ENCODE data around the gene NFE2L2.
"Not testable (repeated sequence)": the region's sequence is repeated elsewhere in the genome, so short reads cannot be mapped to it uniquely, and the experiment has no call there.

NFE2L2 gene

GRCh38 chr2:177221970-177222369 is 42.6 kb downstream of the NFE2L2 start:
- Histone ChIP-seq H3K4me3 (ENCODE audit: severe bottlenecking) (no peak overlapping the region), H3K27ac (ENCODE audit: poor library complexity, severe bottlenecking) (no peak overlapping the region), H3K4me1 (ENCODE audit: insufficient read depth, poor library complexity, severe bottlenecking) (peaks cover 4% of the 10 kb centered on the region), H3K9me3 (ENCODE audit: severe bottlenecking) (no peaks in the 10 kb centered on the region), H3K27me3 (ENCODE audit: insufficient read depth, poor library complexity, severe bottlenecking) (no peaks in the 10 kb centered on the region), H3K36me3 (ENCODE audit: low read depth) (peaks cover 69% of the 10 kb centered on the region)
- ATAC-seq (ENCODE audit: low read depth) (no peak), DNase-seq (ENCODE audit: low spot score) (no peak)
- TF ChIP-seq CTCF (IDR thresholded peaks at IDR 0.05; ENCODE audit: poor library complexity, severe bottlenecking) = no peak

- no peaks in the 10 kb centered on the region for H3K9me3 ChIP-seq (ENCODE audit: severe bottlenecking)
- no peak for TF ChIP-seq CTCF (IDR thresholded peaks at IDR 0.05; ENCODE audit: poor library complexity, severe bottlenecking)
- no peaks in the 10 kb centered on the region for H3K27me3 ChIP-seq (ENCODE audit: insufficient read depth, poor library complexity, severe bottlenecking)
- H3K4me1 ChIP-seq (ENCODE audit: insufficient read depth, poor library complexity, severe bottlenecking) = peaks cover 3% of the 10 kb centered on the region
- ATAC-seq (ENCODE audit: low read depth) = no peak
- DNase-seq (ENCODE audit: low spot score) = no peak
- no peak overlapping the region for H3K27ac ChIP-seq (ENCODE audit: poor library complexity, severe bottlenecking)
- H3K36me3 ChIP-seq (ENCODE audit: low read depth) = peaks cover 74% of the 10 kb centered on the region
- H3K4me3 ChIP-seq (ENCODE audit: severe bottlenecking) = no peak overlapping the region
Observed at GRCh38 chr2:177221534-177221933, 43.0 kb downstream of the NFE2L2 start.

- not testable (repeated sequence) for H3K9me3 ChIP-seq (ENCODE audit: severe bottlenecking); ATAC-seq (ENCODE audit: low read depth); H3K4me3 ChIP-seq (ENCODE audit: severe bottlenecking); H3K27me3 ChIP-seq (ENCODE audit: insufficient read depth, poor library complexity, severe bottlenecking); DNase-seq (ENCODE audit: low spot score); H3K27ac ChIP-seq (ENCODE audit: poor library complexity, severe bottlenecking)
- H3K4me1 ChIP-seq (ENCODE audit: insufficient read depth, poor library complexity, severe bottlenecking) = peaks cover 18% of the 10 kb centered on the region
- peaks cover 91% of the 10 kb centered on the region for H3K36me3 ChIP-seq (ENCODE audit: low read depth)
Observed at GRCh38 chr2:177219787-177220186, 44.7 kb downstream of the NFE2L2 start.

GRCh38 chr2:177217247-177217843 is 47.2 kb downstream of the NFE2L2 start:
- H3K9me3 ChIP-seq (ENCODE audit: severe bottlenecking) = no peaks in the 10 kb centered on the region
- H3K4me1 ChIP-seq (ENCODE audit: insufficient read depth, poor library complexity, severe bottlenecking) = peaks cover 18% of the 10 kb centered on the region
- DNase-seq (ENCODE audit: low spot score) (no peak), ATAC-seq (ENCODE audit: low read depth) (no peak)
- H3K36me3 ChIP-seq (ENCODE audit: low read depth) = peaks cover 92% of the 10 kb centered on the region
- peak overlapping the region; percentile 85 for H3K27ac ChIP-seq (ENCODE audit: poor library complexity, severe bottlenecking)
- no peaks in the 10 kb centered on the region for H3K27me3 ChIP-seq (ENCODE audit: insufficient read depth, poor library complexity, severe bottlenecking)
- H3K4me3 ChIP-seq (ENCODE audit: severe bottlenecking) = no peak overlapping the region
- TF ChIP-seq CTCF (IDR thresholded peaks at IDR 0.05; ENCODE audit: poor library complexity, severe bottlenecking) = no peak

GRCh38 chr2:177212891-177213856 is 51.4 kb downstream of the NFE2L2 start:
- Histone ChIP-seq H3K9me3 (ENCODE audit: severe bottlenecking) (no peaks in the 10 kb centered on the region), H3K27ac (ENCODE audit: poor library complexity, severe bottlenecking) (peak overlapping the region; percentile 85), H3K4me1 (ENCODE audit: insufficient read depth, poor library complexity, severe bottlenecking) (peaks cover 18% of the 10 kb centered on the region), H3K4me3 (ENCODE audit: severe bottlenecking) (peak overlapping the region; percentile 81), H3K27me3 (ENCODE audit: insufficient read depth, poor library complexity, severe bottlenecking) (no peaks in the 10 kb centered on the region), H3K36me3 (ENCODE audit: low read depth) (peaks cover 50% of the 10 kb centered on the region)
- ATAC-seq (ENCODE audit: low read depth) = peak; percentile 65
- peak; percentile 96 for DNase-seq (ENCODE audit: low spot score)
- no peak for TF ChIP-seq CTCF (IDR thresholded peaks at IDR 0.05; ENCODE audit: poor library complexity, severe bottlenecking)
